Fibroblast of lung (primary cell): ENCODE results near the gene RAB43. TPM values are rescaled to one million over a fixed set of nuclear protein-coding genes. Genes with fewer than 3 reads are reported as not detected.

Source experiments
- DNase-seq, 2 donors: peaks; one replicate each; pipeline versions ENCODE4 v3.0.0 to v3.0.0-alpha.2; 2010; ENCODE audit warnings: low read depth in 2 of 2
- H2AFZ ChIP-seq: 2 replicates; pipeline ENCODE4 v1.5.1; 2012; ENCODE audit warnings: low read length, control low read depth, inconsistent platforms
- H3K27ac ChIP-seq: 2 replicates; pipeline ENCODE4 v1.5.1; 2011; ENCODE audit warnings: low read length, control low read depth; ENCODE audit not compliant: insufficient read depth
- H3K27me3 ChIP-seq: 2 replicates; pipeline ENCODE4 v1.5.1; 2011; ENCODE audit warnings: mild to moderate bottlenecking, low read length; ENCODE audit not compliant: control insufficient read depth, insufficient read depth
- H3K36me3 ChIP-seq: 2 replicates; pipeline ENCODE4 v1.5.1; 2011; ENCODE audit warnings: low read length; ENCODE audit not compliant: control insufficient read depth, insufficient read depth
- H3K4me1 ChIP-seq: 2 replicates; pipeline ENCODE4 v1.5.1; 2011; ENCODE audit warnings: low read length; ENCODE audit not compliant: control insufficient read depth, insufficient read depth; ENCODE audit errors: extremely low read depth
- H3K4me2 ChIP-seq: 2 replicates; pipeline ENCODE4 v1.5.1; 2011; ENCODE audit warnings: low read length, control low read depth; ENCODE audit not compliant: insufficient read depth; ENCODE audit errors: extremely low read depth
- H3K4me3 ChIP-seq, 4 experiments: fragments of 200-600 bp in 1 of 4; sonication (generic) in 1 of 4; replicated peaks in 1 of 4; 2 replicates each; pipeline ENCODE4 v1.5.1; 2011 to 2016; ENCODE audit warnings: low read length in 4 of 4, low read depth in 3 of 4, mild to moderate bottlenecking in 3 of 4, control low read depth in 2 of 4, inconsistent platforms in 1 of 4, mixed read lengths in 1 of 4; ENCODE audit not compliant: insufficient read depth in 1 of 4; ENCODE audit errors: control extremely low read depth in 1 of 4
- H3K79me2 ChIP-seq: 2 replicates; pipeline ENCODE4 v1.5.1; 2012; ENCODE audit warnings: mild to moderate bottlenecking, low read length, inconsistent platforms; ENCODE audit not compliant: control insufficient read depth, insufficient read depth
- H3K9ac ChIP-seq: 2 replicates; pipeline ENCODE4 v1.5.1; 2011; ENCODE audit warnings: mild to moderate bottlenecking, low read length, control low read depth; ENCODE audit not compliant: insufficient read depth
- H3K9me3 ChIP-seq: 2 replicates; pipeline ENCODE4 v1.5.1; 2012; ENCODE audit warnings: low read depth, low read length; ENCODE audit not compliant: control insufficient read depth, insufficient read depth
- H4K20me1 ChIP-seq: 2 replicates; pipeline ENCODE4 v1.5.1; 2011; ENCODE audit warnings: low read length; ENCODE audit not compliant: control insufficient read depth, insufficient read depth; ENCODE audit errors: extremely low read depth
- EZH2 ChIP-seq: IDR thresholded peaks from 2 replicates; pipeline ENCODE4 v1.5.1; 2012; ENCODE audit warnings: low read length, control low read depth, mild to moderate bottlenecking; ENCODE audit errors: missing control alignments
- polyA plus RNA-seq, 2 donors: library from polyadenylated mRNA; depleted of rRNA in 1 of 2; stranded (reverse) in 1 of 2; unstranded in 1 of 2; fragments of >200 nt; gene quantifications; 2 replicates each; pipeline ENCODE4 v1.2.1, GENCODE V29; 2011 to 2012; ENCODE audit warnings: missing spikeins in 1 of 2
- total RNA-seq: library from RNA; depleted of rRNA; stranded (reverse); fragments of >200 nt; gene quantifications from 2 replicates; pipeline ENCODE4 v1.2.1, GENCODE V29; 2014
- TF ChIP-seq, protein P1 (sequence below), 2 donors: IDR thresholded peaks in 1 of 2; conservative IDR thresholded peaks in 1 of 2; 1 replicate in 1 of 2; 2 replicates in 1 of 2; pipeline ENCODE4 v1.5.1; 2011 to 2012; ENCODE audit warnings: low read length in 2 of 2, control low read depth in 1 of 2, inconsistent platforms in 1 of 2, low read depth in 1 of 2, mild to moderate bottlenecking in 1 of 2

RAB43 gene
- total and polyA plus RNA-seq, 2 donors (not counting 1 experiment from before 2014, with no cell fraction given) = 5.7 to 21.5 TPM

DNA sequence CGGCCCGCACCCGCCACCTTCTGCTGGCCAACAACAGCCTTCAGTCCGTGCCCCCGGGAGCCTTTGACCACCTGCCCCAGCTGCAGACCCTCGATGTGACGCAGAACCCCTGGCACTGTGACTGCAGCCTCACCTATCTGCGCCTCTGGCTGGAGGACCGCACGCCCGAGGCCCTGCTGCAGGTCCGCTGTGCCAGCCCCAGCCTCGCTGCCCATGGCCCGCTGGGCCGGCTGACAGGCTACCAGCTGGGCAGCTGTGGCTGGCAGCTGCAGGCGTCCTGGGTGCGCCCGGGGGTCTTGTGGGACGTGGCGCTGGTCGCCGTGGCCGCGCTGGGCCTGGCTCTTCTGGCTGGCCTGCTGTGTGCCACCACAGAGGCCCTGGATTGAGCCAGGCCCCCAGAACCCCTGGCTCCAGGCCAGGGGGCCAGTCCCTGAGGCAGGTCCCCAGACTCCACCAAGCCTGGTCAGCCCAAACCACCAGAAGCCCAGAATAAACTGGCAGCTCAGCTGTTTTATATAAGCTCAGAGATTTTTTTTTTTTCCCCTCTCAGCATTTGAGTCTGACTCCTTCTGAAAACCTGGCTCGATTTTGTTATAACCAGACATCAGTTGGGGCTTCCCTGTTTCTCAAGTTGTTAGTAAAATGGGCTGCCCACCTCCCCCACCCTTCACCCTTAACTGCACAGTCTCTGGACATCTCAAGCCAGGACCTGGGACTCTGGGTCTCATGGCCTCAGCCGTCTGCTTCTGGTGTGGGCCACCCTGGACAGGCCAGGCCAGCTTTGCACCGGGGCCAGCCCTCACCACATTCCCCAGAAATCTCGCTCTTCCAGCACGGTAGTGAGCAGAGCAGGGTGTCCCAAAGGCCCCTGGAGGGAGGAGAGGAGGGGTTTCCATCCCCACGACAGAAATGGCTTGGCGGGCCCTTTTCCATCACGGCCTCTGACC, 59.4 kb downstream of the RAB43 start:
- no peak for DNase-seq
- H3K27me3 ChIP-seq = no peaks in the 10 kb centered on the region
- H4K20me1 ChIP-seq = no peaks in the 10 kb centered on the region
- H3K4me2 ChIP-seq = no peak overlapping the region
- H3K27ac ChIP-seq = no peak overlapping the region
- H3K9me3 ChIP-seq = no peaks in the 10 kb centered on the region
- TF ChIP-seq EZH2 = no peak
- TF ChIP-seq, protein P1, sequence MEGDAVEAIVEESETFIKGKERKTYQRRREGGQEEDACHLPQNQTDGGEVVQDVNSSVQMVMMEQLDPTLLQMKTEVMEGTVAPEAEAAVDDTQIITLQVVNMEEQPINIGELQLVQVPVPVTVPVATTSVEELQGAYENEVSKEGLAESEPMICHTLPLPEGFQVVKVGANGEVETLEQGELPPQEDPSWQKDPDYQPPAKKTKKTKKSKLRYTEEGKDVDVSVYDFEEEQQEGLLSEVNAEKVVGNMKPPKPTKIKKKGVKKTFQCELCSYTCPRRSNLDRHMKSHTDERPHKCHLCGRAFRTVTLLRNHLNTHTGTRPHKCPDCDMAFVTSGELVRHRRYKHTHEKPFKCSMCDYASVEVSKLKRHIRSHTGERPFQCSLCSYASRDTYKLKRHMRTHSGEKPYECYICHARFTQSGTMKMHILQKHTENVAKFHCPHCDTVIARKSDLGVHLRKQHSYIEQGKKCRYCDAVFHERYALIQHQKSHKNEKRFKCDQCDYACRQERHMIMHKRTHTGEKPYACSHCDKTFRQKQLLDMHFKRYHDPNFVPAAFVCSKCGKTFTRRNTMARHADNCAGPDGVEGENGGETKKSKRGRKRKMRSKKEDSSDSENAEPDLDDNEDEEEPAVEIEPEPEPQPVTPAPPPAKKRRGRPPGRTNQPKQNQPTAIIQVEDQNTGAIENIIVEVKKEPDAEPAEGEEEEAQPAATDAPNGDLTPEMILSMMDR (conservative IDR thresholded peaks at IDR 0.05 in 1 of 2, IDR thresholded peaks at IDR 0.05 in 1 of 2; ENCODE audit: low read depth in 1 of 2, low read length in 2 of 2) = no peak
- H2AFZ ChIP-seq = no peak overlapping the region
- H3K9ac ChIP-seq = no peak overlapping the region
- H3K36me3 ChIP-seq = no peaks in the 10 kb centered on the region
- H3K79me2 ChIP-seq = no peaks in the 10 kb centered on the region
- no peaks in the 10 kb centered on the region for H3K4me1 ChIP-seq
- H3K4me3 ChIP-seq = no peak overlapping the region

- Histone ChIP-seq H2AFZ (no peak overlapping the region), H3K9me3 (no peaks in the 10 kb centered on the region), H3K4me3 (no peak overlapping the region), H3K36me3 (no peaks in the 10 kb centered on the region), H3K4me1 (no peaks in the 10 kb centered on the region), H3K27me3 (no peaks in the 10 kb centered on the region), H4K20me1 (no peaks in the 10 kb centered on the region), H3K27ac (no peak overlapping the region), H3K79me2 (no peaks in the 10 kb centered on the region), H3K9ac (no peak overlapping the region), H3K4me2 (no peak overlapping the region)
- DNase-seq = no peak
- TF ChIP-seq, protein P1 (conservative IDR thresholded peaks at IDR 0.05 in 1 of 2, IDR thresholded peaks at IDR 0.05 in 1 of 2; ENCODE audit: low read depth in 1 of 2, low read length in 2 of 2) = no peak
- TF ChIP-seq EZH2 = no peak
Measured at GRCh38 chr3:129061023-129061887, 60.3 kb downstream of the RAB43 start.
